SKM-1 treated with dmso at 0.1 percent for 144 hours (cell line): ENCODE data around the gene RPRD1B.
"Not testable (repeated sequence)": the region's sequence is repeated elsewhere in the genome, so short reads cannot be mapped to it uniquely, and the experiment has no call there.

ENCODE experiments used
- DNase-seq: peaks from one replicate; lab custom pipeline; 2025; ENCODE audit not compliant: unreplicated experiment; lab: John Stamatoyannopoulos, UW

RPRD1B gene

GRCh38 chr20:38102206-38102605, 68.7 kb downstream of the RPRD1B start:
- not testable (repeated sequence) for DNase-seq

- no peak for DNase-seq
These were observed 70.7 kb downstream of the RPRD1B start for GRCh38 chr20:38104285-38104684.

- DNase-seq: no peak
These were observed 72.9 kb downstream of the RPRD1B start for GRCh38 chr20:38106461-38106860.

- not testable (repeated sequence) for DNase-seq
These were observed 73.8 kb downstream of the RPRD1B start for GRCh38 chr20:38107386-38107785.

- DNase-seq: not testable (repeated sequence)
These were observed 74.4 kb downstream of the RPRD1B start for GRCh38 chr20:38107916-38108315.

- no peak for DNase-seq
These were observed 75.0 kb downstream of the RPRD1B start for GRCh38 chr20:38108438-38108985.

GRCh38 chr20:38108986-38109541, 75.5 kb downstream of the RPRD1B start:
- no peak for DNase-seq

GRCh38 chr20:38109591-38110524, 76.3 kb downstream of the RPRD1B start:
- no peak for DNase-seq

- no peak for DNase-seq
These were observed 77.1 kb downstream of the RPRD1B start for GRCh38 chr20:38110525-38111178.

- DNase-seq: no peak
These were observed 78.1 kb downstream of the RPRD1B start for GRCh38 chr20:38111366-38112232.

GRCh38 chr20:38112261-38112929, 78.8 kb downstream of the RPRD1B start:
- DNase-seq: no peak

- no peak for DNase-seq
These were observed 79.4 kb downstream of the RPRD1B start for GRCh38 chr20:38112930-38113294.

- peak; percentile 66 for DNase-seq
These were observed 80.1 kb downstream of the RPRD1B start for GRCh38 chr20:38113401-38114325.

GRCh38 chr20:38114353-38114791, 80.8 kb downstream of the RPRD1B start:
- no peak for DNase-seq

GRCh38 chr20:38115205-38115604, 81.7 kb downstream of the RPRD1B start:
- DNase-seq: no peak

GRCh38 chr20:38115896-38116295, 82.3 kb downstream of the RPRD1B start:
- no peak for DNase-seq

- DNase-seq: no peak
These were observed 83.0 kb downstream of the RPRD1B start for GRCh38 chr20:38116409-38117165.

- no peak for DNase-seq
These were observed 83.7 kb downstream of the RPRD1B start for GRCh38 chr20:38117205-38117604.
